Right lobe of liver (tissue), 4 donors: ENCODE results near the gene CDK11B.

ENCODE experiments used
- CTCF ChIP-seq, 4 donors: fragments of 200-600 bp in 3 of 4; fragments of 450-650 bp in 1 of 4; IDR thresholded peaks; one replicate each; pipeline versions ENCODE4 v1.5.1 to v1.8.0; 2016 to 2022; ENCODE audit warnings: antibody characterized with exemption in 4 of 4, mild to moderate bottlenecking in 2 of 4
- POLR2A ChIP-seq: fragments of 450-650 bp; IDR thresholded peaks from one replicate; pipeline ENCODE4 v1.6.1; 2017; ENCODE audit warnings: antibody characterized with exemption, mild to moderate bottlenecking
- donor health status: DM: no; HTN: no; CAD: no.
- donor health status: DM: no; HTN: no; CAD: no.
- donor health status: DM: no; HTN: yes; CAD: no.

GRCh38 chr1:1630191-1630964 lies 28.4 kb downstream of the CDK11B start:
- TF ChIP-seq POLR2A: no peak
- no peak for TF ChIP-seq CTCF (IDR thresholded peaks at IDR 0.05)
